Naive thymus-derived CD4-positive, alpha-beta T cell (primary cell): ENCODE data around the gene ACER3. TPM values are rescaled to one million over a fixed set of nuclear protein-coding genes. Genes with fewer than 3 reads are reported as not detected.

Experiments used
- ATAC-seq: fragments of 150-1000 bp; cut with Tn5 transposase; 2 replicates; pipeline ENCODE4 v1.10.0; 2021; ENCODE audit warnings: mild to moderate bottlenecking, moderate library complexity
- CTCF ChIA-PET: fragments of 350-600 bp; sonication (Branson Sonifier 250); formaldehyde crosslinking; loops from one replicate; lab custom pipeline; 2021; ENCODE audit warnings: antibody characterized with exemption; lab: Charles Lee
- POLR2A ChIA-PET: fragments of 350-600 bp; sonication (Branson Sonifier 250); formaldehyde crosslinking; loops from one replicate; lab custom pipeline; 2021; ENCODE audit warnings: antibody characterized with exemption, inconsistent platforms; lab: Charles Lee
- DNase-seq, 9 donors: peaks; one replicate each; pipeline versions ENCODE4 v3.0.0 to v3.0.0-alpha.2; 2020 to 2022; ENCODE audit warnings: mixed read lengths in 1 of 9
- H3K27ac ChIP-seq: one replicate; pipeline ENCODE4 v1.7.0; 2013; ENCODE audit warnings: mild to moderate bottlenecking, low read depth, low read length, moderate library complexity
- H3K27me3 ChIP-seq, 2 donors: one replicate each; pipeline ENCODE4 v1.7.0; 2013; ENCODE audit warnings: low read length in 2 of 2, mild to moderate bottlenecking in 2 of 2, moderate library complexity in 2 of 2; ENCODE audit not compliant: control insufficient read depth in 2 of 2, insufficient read depth in 2 of 2
- H3K36me3 ChIP-seq, 3 experiments: 1 replicate in 2 of 3; 2 replicates in 1 of 3; pipeline ENCODE4 v1.7.0; 2013; ENCODE audit warnings: low read length in 3 of 3, mild to moderate bottlenecking in 3 of 3, moderate library complexity in 1 of 3; ENCODE audit not compliant: insufficient read depth in 3 of 3, control insufficient read depth in 2 of 3
- H3K4me1 ChIP-seq, 2 donors: one replicate each; pipeline ENCODE4 v1.7.0; 2013; ENCODE audit warnings: low read length in 2 of 2, mild to moderate bottlenecking in 2 of 2, moderate library complexity in 1 of 2; ENCODE audit not compliant: control insufficient read depth in 2 of 2, insufficient read depth in 2 of 2
- H3K4me3 ChIP-seq: 2 replicates; pipeline ENCODE4 v1.7.0; 2013; ENCODE audit warnings: mild to moderate bottlenecking, low read length
- H3K9me3 ChIP-seq, 3 experiments: 1 replicate in 2 of 3; 2 replicates in 1 of 3; pipeline ENCODE4 v1.7.0; 2013; ENCODE audit warnings: low read length in 3 of 3; ENCODE audit not compliant: control insufficient read depth in 2 of 3
- H3K27ac Mint-ChIP-seq, 9 donors: one replicate each; pipeline ENCODE4 v1.8.0; 2020 to 2022; ENCODE audit warnings: mixed read lengths in 9 of 9, mild to moderate bottlenecking in 8 of 9, moderate library complexity in 5 of 9, inconsistent platforms in 2 of 9
- H3K27me3 Mint-ChIP-seq, 5 donors: one replicate each; pipeline ENCODE4 v1.8.0; 2021 to 2022; ENCODE audit warnings: mixed read lengths in 5 of 5, mild to moderate bottlenecking in 1 of 5
- H3K36me3 Mint-ChIP-seq, 5 donors: one replicate each; pipeline ENCODE4 v1.8.0; 2020 to 2022; ENCODE audit warnings: mixed read lengths in 5 of 5, mild to moderate bottlenecking in 3 of 5, inconsistent platforms in 1 of 5
- H3K4me1 Mint-ChIP-seq, 7 donors: one replicate each; pipeline ENCODE4 v1.8.0; 2020 to 2022; ENCODE audit warnings: mixed read lengths in 7 of 7, mild to moderate bottlenecking in 3 of 7, inconsistent platforms in 1 of 7
- H3K4me3 Mint-ChIP-seq, 10 donors: one replicate each; pipeline ENCODE4 v1.8.0; 2020 to 2022; ENCODE audit warnings: mild to moderate bottlenecking in 10 of 10, mixed read lengths in 10 of 10, moderate library complexity in 6 of 10, inconsistent platforms in 2 of 10
- H3K9me3 Mint-ChIP-seq, 11 donors: one replicate each; pipeline ENCODE4 v1.8.0; 2020 to 2022; ENCODE audit warnings: mixed read lengths in 11 of 11, mild to moderate bottlenecking in 4 of 11, inconsistent platforms in 1 of 11, moderate library complexity in 1 of 11
- intact Hi-C, 2 donors: fragments of 100-400 bp; cut with micrococcal nuclease; formaldehyde crosslinking; loops; one replicate each; pipeline ENCODE4 v1.15.1; 2023
- polyA plus RNA-seq, 2 donors: library from polyadenylated mRNA; unstranded; fragments of 300-500 nt; fragmentation: Illumina TruSeq; gene quantifications; one replicate each; pipeline ENCODE4 v1.2.3, GENCODE V29; 2021
- total RNA-seq, 6 experiments: library from RNA in 5 of 6; stranded (reverse) in 5 of 6; gene quantifications; 1 replicate in 5 of 6; 2 replicates in 1 of 6; pipeline ENCODE4 v1.2.3 and lab custom pipeline; 2021 to 2026

Gene ACER3
- total and polyA plus RNA-seq, 7 experiments from 2014 or later = 4.7 to 15.2 (median 9.0) TPM

GRCh38 chr11:77069969-77070582 lies 209.4 kb downstream of the ACER3 start:
- Histone ChIP-seq H3K4me1 (peaks cover 9 to 16% of the 10 kb centered on the region in 2 donors), H3K36me3 (no peaks in the 10 kb centered on the region), H3K27ac (no peak overlapping the region), H3K9me3 (no peaks in the 10 kb centered on the region), H3K4me3 (no peak overlapping the region), H3K27me3 (no peaks in the 10 kb centered on the region)
- ATAC-seq (no peak), DNase-seq (no peak)
- Mint-ChIP-seq H3K9me3 (peaks cover 0 to 3% (median 0%) of the 10 kb centered on the region in 11 donors), H3K36me3 (no peaks in the 10 kb centered on the region), H3K27me3 (peaks cover 0 to 17% (median 0%) of the 10 kb centered on the region in 5 donors), H3K27ac (no peak overlapping the region), H3K4me3 (peak overlapping the region in 1 of 10 donors; percentile 16), H3K4me1 (peaks cover 16 to 49% (median 31%) of the 10 kb centered on the region in 7 donors)
- intact Hi-C loops = loop anchor here in 1 of 2 donors (5.0 kb wide), 1 partner anchor 342 kb away; no protein-coding TSS in a partner anchor
- ChIA-PET POLR2A (interaction anchor here (1.8 kb wide), 1 partner anchor 13 kb away, joined by 6 read pairs; no protein-coding TSS in a partner anchor), CTCF (no interaction called here)

GRCh38 chr11:77071077-77071476 lies 210.4 kb downstream of the ACER3 start:
- no peak overlapping the region for H3K4me3 ChIP-seq
- no peak overlapping the region for H3K27ac ChIP-seq
- Mint-ChIP-seq H3K4me3 (no peak overlapping the region), H3K27ac (no peak overlapping the region), H3K9me3 (peaks cover 0 to 3% (median 0%) of the 10 kb centered on the region in 11 donors), H3K36me3 (no peaks in the 10 kb centered on the region), H3K4me1 (peaks cover 16 to 44% (median 26%) of the 10 kb centered on the region in 7 donors), H3K27me3 (peaks cover 0 to 12% (median 0%) of the 10 kb centered on the region in 5 donors)
- DNase-seq (no peak), ATAC-seq (no peak)
- ChIA-PET CTCF (no interaction called here), POLR2A (interaction anchor here (1.8 kb wide), 1 partner anchor 12 kb away, joined by 6 read pairs; no protein-coding TSS in a partner anchor)
- no peaks in the 10 kb centered on the region for H3K9me3 ChIP-seq
- no peaks in the 10 kb centered on the region for H3K36me3 ChIP-seq
- intact Hi-C loops = no loop called here
- no peaks in the 10 kb centered on the region for H3K27me3 ChIP-seq
- peaks cover 9 to 16% of the 10 kb centered on the region in 2 donors for H3K4me1 ChIP-seq

- H3K4me3 ChIP-seq = no peak overlapping the region
- ChIA-PET POLR2A (interaction anchor here (1.3 to 1.8 kb wide), 2 partner anchors 10 to 11 kb away, joined by 3 to 6 read pairs; no protein-coding TSS in a partner anchor), CTCF (no interaction called here)
- H3K36me3 ChIP-seq = no peaks in the 10 kb centered on the region
- peak; percentile 47 for ATAC-seq
- no peaks in the 10 kb centered on the region for H3K27me3 ChIP-seq
- no peak overlapping the region for H3K4me3 Mint-ChIP-seq
- H3K9me3 ChIP-seq = no peaks in the 10 kb centered on the region
- peaks cover 0 to 17% (median 0%) of the 10 kb centered on the region in 5 donors for H3K27me3 Mint-ChIP-seq
- intact Hi-C loops = no loop called here
- H3K4me1 ChIP-seq = peaks cover 9 to 16% of the 10 kb centered on the region in 2 donors
- peaks cover 16 to 47% (median 26%) of the 10 kb centered on the region in 7 donors for H3K4me1 Mint-ChIP-seq
- H3K9me3 Mint-ChIP-seq = peaks cover 0 to 3% (median 0%) of the 10 kb centered on the region in 11 donors
- peaks cover 0 to 4% (median 0%) of the 10 kb centered on the region in 5 donors for H3K36me3 Mint-ChIP-seq
- H3K27ac ChIP-seq = no peak overlapping the region
- no peak for DNase-seq
- H3K27ac Mint-ChIP-seq = peak overlapping the region in 2 of 9 donors; percentile 5 to 36
Measured at GRCh38 chr11:77071671-77072605, 211.2 kb downstream of the ACER3 start.

GRCh38 chr11:77072851-77073327 lies 212.2 kb downstream of the ACER3 start:
- CTCF ChIA-PET = no interaction called here
- H3K4me3 Mint-ChIP-seq = no peak overlapping the region
- peaks cover 15 to 41% (median 21%) of the 10 kb centered on the region in 7 donors for H3K4me1 Mint-ChIP-seq
- DNase-seq (no peak), ATAC-seq (peak; percentile 37)
- no peak overlapping the region for H3K27ac Mint-ChIP-seq
- intact Hi-C loops = no loop called here
- H3K36me3 Mint-ChIP-seq = peaks cover 0 to 4% (median 0%) of the 10 kb centered on the region in 5 donors
- Histone ChIP-seq H3K27me3 (no peaks in the 10 kb centered on the region), H3K36me3 (no peaks in the 10 kb centered on the region), H3K27ac (no peak overlapping the region), H3K9me3 (no peaks in the 10 kb centered on the region), H3K4me1 (peaks cover 2 to 16% of the 10 kb centered on the region in 2 donors), H3K4me3 (no peak overlapping the region)
- no peaks in the 10 kb centered on the region for H3K9me3 Mint-ChIP-seq
- POLR2A ChIA-PET = interaction anchor here (1.2 to 1.3 kb wide), 2 partner anchors 9 to 10 kb away, joined by 3 read pairs; no protein-coding TSS in a partner anchor
- H3K27me3 Mint-ChIP-seq = peaks cover 0 to 14% (median 0%) of the 10 kb centered on the region in 5 donors

- POLR2A ChIA-PET = interaction anchor here (1.2 to 1.3 kb wide), 2 partner anchors 9 kb away, joined by 3 read pairs; no protein-coding TSS in a partner anchor
- CTCF ChIA-PET = interaction anchor here (1.1 kb wide), 1 partner anchor 18 kb away, joined by 4 read pairs; no protein-coding TSS in a partner anchor
Measured at GRCh38 chr11:77073328-77074001, 212.7 kb downstream of the ACER3 start.

More at GRCh38 chr11:77073328-77074001, 212.7 kb downstream of the ACER3 start:
- intact Hi-C loops = no loop called here
- peaks cover 0 to 4% (median 0%) of the 10 kb centered on the region in 5 donors for H3K36me3 Mint-ChIP-seq
- H3K27me3 ChIP-seq = no peaks in the 10 kb centered on the region
- no peak overlapping the region for H3K4me3 Mint-ChIP-seq
- peak; percentile 39 for ATAC-seq
- no peaks in the 10 kb centered on the region for H3K9me3 ChIP-seq
- H3K4me1 ChIP-seq = peaks cover 0 to 16% of the 10 kb centered on the region in 2 donors
- peaks cover 12 to 36% (median 20%) of the 10 kb centered on the region in 7 donors for H3K4me1 Mint-ChIP-seq
- no peak overlapping the region for H3K4me3 ChIP-seq
- H3K9me3 Mint-ChIP-seq = peaks cover 0 to 4% (median 0%) of the 10 kb centered on the region in 11 donors
- H3K27ac Mint-ChIP-seq = peak overlapping the region in 1 of 9 donors; percentile 33
- H3K27ac ChIP-seq = no peak overlapping the region
- peaks cover 0 to 20% (median 0%) of the 10 kb centered on the region in 5 donors for H3K27me3 Mint-ChIP-seq
- no peaks in the 10 kb centered on the region for H3K36me3 ChIP-seq
- DNase-seq = no peak
